Measurements from ENCODE around the gene XPNPEP2. TPM values are rescaled to one million over a fixed set of nuclear protein-coding genes. Genes with fewer than 3 reads are reported as not detected.

XPNPEP2 gene
- total RNA-seq, 1 donor from 2014 or later = 3.7 TPM

DNA sequence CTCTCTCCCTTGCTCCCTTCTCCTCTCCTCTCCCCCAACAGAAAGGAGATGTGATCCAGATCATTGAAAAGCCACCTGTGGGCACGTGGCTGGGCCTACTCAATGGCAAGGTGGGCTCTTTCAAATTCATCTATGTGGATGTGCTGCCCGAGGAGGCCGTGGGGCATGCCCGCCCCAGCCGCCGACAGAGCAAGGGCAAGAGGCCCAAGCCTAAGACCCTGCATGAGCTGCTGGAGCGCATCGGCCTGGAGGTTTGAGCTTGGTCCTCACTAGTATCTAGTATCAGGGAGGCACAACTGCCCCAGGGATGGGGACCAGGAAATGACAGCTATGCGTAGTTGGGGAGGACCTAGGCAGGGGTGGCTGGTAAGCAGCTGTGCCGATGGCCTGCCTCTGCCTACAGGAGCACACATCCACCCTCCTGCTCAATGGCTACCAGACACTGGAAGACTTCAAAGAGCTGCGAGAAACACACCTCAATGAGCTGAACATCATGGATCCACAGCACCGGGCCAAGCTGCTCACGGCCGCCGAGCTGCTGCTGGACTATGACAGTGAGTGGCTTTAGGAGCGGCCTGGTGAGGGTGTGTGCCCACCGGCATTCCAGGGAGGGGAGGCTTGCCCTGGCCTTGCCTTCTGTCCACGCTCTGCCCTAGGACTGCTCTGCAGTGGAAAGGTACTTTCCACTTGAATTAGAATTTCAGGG, 54.0 kb downstream of the XPNPEP2 start:
- Histone ChIP-seq H3K4me3 (ENCODE audit: low read length in 3 of 3) (no peak overlapping the region), H3K9ac (ENCODE audit: low read depth in 1 of 3, low read length in 3 of 3) (no peak overlapping the region), H3K4me1 (ENCODE audit: control insufficient read depth in 3 of 3, insufficient read depth in 3 of 3, low read length in 3 of 3) (no peaks in the 10 kb centered on the region), H3K27ac (ENCODE audit: low read depth, low read length) (no peak overlapping the region), H3K9me3 (ENCODE audit: control insufficient read depth in 3 of 3, low read length in 3 of 3) (no peaks in the 10 kb centered on the region), H3K27me3 (ENCODE audit: control insufficient read depth in 3 of 3, insufficient read depth in 3 of 3, low read length in 3 of 3) (peaks cover 0 to 4% (median 0%) of the 10 kb centered on the region in 3 donors), H3K36me3 (ENCODE audit: control insufficient read depth in 3 of 3, insufficient read depth in 3 of 3, low read length in 3 of 3) (no peaks in the 10 kb centered on the region)

DNA sequence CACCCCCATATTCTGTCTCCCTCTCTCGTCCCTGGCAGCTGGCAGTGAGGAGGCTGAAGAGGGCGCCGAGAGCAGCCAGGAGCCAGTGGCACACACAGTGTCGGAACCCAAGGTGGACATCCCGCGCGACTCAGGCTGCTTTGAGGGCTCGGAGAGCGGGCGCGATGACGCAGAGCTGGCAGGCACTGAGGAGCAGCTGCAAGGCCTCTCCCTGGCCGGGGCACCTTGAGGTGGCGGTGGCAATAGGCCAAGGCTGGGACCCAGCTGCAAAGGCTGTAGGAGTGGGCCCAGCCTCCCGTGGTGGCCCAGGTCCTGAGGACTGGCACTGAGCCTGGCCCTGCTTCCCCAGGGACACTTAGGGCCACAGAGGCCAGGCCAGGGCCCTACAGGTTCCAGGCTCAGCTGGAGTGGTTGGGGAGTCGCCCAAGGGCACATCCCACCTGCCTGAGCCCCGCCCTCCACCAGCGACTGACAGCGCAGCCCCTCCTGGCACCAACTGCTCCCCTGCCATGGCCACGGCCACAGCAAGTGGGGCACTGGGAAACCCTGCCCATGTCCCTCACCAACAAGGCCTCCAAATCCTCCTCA, 54.9 kb downstream of the XPNPEP2 start:
- no peaks in the 10 kb centered on the region for H3K36me3 ChIP-seq (ENCODE audit: control insufficient read depth in 3 of 3, insufficient read depth in 3 of 3, low read length in 3 of 3)
- H3K4me3 ChIP-seq (ENCODE audit: low read length in 3 of 3) = no peak overlapping the region
- H3K9ac ChIP-seq (ENCODE audit: low read depth in 1 of 3, low read length in 3 of 3) = no peak overlapping the region
- no peaks in the 10 kb centered on the region for H3K4me1 ChIP-seq (ENCODE audit: control insufficient read depth in 3 of 3, insufficient read depth in 3 of 3, low read length in 3 of 3)
- H3K27me3 ChIP-seq (ENCODE audit: control insufficient read depth in 3 of 3, insufficient read depth in 3 of 3, low read length in 3 of 3) = peaks cover 0 to 4% (median 0%) of the 10 kb centered on the region in 3 donors
- no peaks in the 10 kb centered on the region for H3K9me3 ChIP-seq (ENCODE audit: control insufficient read depth in 3 of 3, low read length in 3 of 3)
- no peak overlapping the region for H3K27ac ChIP-seq (ENCODE audit: low read depth, low read length)

DNA sequence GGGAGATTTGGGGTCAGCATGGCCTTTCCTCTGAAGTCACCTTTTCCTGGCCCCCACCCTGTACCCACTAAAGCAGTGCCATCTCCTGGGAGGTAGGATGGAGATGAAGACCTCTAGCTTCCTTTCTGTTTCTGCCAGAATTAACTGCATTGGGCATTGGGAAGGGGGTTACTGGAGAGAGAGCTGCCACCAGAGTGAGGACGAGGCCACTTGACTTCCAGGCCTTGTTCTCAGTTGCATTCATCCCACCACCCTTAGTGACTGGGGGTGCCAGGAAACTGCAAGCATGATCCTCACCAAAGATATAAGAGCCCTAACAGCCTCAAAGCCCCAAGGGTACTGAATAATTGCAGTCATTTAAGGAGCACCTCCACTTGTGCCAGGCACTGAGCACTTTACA, 56.8 kb downstream of the XPNPEP2 start:
- Histone ChIP-seq H3K27ac (ENCODE audit: low read depth, low read length) (no peak overlapping the region), H3K4me1 (ENCODE audit: control insufficient read depth in 3 of 3, insufficient read depth in 3 of 3, low read length in 3 of 3) (no peaks in the 10 kb centered on the region), H3K27me3 (ENCODE audit: control insufficient read depth in 3 of 3, insufficient read depth in 3 of 3, low read length in 3 of 3) (peaks cover 0 to 4% (median 0%) of the 10 kb centered on the region in 3 donors), H3K9ac (ENCODE audit: low read depth in 1 of 3, low read length in 3 of 3) (no peak overlapping the region), H3K4me3 (ENCODE audit: low read length in 3 of 3) (no peak overlapping the region), H3K9me3 (ENCODE audit: control insufficient read depth in 3 of 3, low read length in 3 of 3) (no peaks in the 10 kb centered on the region), H3K36me3 (ENCODE audit: control insufficient read depth in 3 of 3, insufficient read depth in 3 of 3, low read length in 3 of 3) (no peaks in the 10 kb centered on the region)

DNA sequence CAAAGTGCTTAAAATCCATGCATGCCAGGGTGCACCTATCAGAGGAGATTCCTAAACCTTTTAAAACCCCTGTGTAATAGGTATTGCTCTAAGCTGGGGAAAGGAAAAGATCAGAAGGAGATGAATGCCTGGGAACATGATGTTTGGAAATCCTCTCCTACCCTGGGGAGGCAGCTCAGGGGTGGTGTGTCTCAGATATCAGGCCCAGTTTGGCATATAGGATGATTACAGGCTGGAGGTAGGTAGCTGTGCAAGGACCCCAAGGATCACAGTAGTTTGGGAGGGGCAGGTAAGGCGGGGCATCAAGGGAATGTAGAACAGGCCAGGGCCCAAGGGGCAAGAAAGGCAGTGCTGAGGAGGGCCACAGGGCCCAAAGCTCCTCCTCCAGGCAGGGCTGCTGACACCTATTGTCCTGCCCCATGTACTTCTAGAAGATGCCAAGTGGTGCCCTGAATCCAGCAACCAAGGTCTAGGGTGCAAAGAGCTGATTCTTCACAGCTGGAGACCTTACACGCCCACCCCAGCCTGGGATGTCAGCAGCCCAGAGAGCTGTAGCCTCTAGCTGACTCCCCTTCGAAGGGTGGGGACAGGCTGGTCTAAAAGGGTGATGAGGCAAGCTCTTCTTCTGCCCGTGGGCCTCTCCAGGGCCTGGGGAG, 58.6 kb downstream of the XPNPEP2 start:
- H3K9ac ChIP-seq (ENCODE audit: low read depth in 1 of 3, low read length in 3 of 3) = no peak overlapping the region
- no peaks in the 10 kb centered on the region for H3K36me3 ChIP-seq (ENCODE audit: control insufficient read depth in 3 of 3, insufficient read depth in 3 of 3, low read length in 3 of 3)
- peaks cover 0 to 4% (median 0%) of the 10 kb centered on the region in 3 donors for H3K27me3 ChIP-seq (ENCODE audit: control insufficient read depth in 3 of 3, insufficient read depth in 3 of 3, low read length in 3 of 3)
- H3K9me3 ChIP-seq (ENCODE audit: control insufficient read depth in 3 of 3, low read length in 3 of 3) = no peaks in the 10 kb centered on the region
- H3K4me1 ChIP-seq (ENCODE audit: control insufficient read depth in 3 of 3, insufficient read depth in 3 of 3, low read length in 3 of 3) = no peaks in the 10 kb centered on the region
- H3K27ac ChIP-seq (ENCODE audit: low read depth, low read length) = no peak overlapping the region
- H3K4me3 ChIP-seq (ENCODE audit: low read length in 3 of 3) = no peak overlapping the region

DNA sequence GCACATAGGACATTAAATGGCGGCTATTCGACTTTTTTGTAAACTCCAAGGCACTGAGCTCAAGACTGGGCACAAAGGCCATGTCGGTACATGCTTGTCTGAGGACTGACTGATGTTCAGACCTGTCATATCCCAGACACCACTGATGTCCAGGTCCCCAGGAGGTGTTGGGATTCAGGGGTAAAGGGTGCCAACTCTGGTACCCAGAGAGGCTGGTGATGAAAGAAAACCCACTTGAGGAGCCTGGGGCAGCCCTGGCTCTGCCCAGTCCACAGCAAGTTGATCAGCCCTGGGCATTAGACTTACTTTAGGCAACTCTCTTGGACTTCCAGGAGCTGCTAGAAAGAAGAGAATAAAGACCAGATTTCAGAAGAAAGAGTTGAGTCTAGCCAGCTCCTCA, 59.7 kb downstream of the XPNPEP2 start:
- H3K27me3 ChIP-seq (ENCODE audit: control insufficient read depth in 3 of 3, insufficient read depth in 3 of 3, low read length in 3 of 3) = no peaks in the 10 kb centered on the region
- H3K9me3 ChIP-seq (ENCODE audit: control insufficient read depth in 3 of 3, low read length in 3 of 3) = no peaks in the 10 kb centered on the region

DNA sequence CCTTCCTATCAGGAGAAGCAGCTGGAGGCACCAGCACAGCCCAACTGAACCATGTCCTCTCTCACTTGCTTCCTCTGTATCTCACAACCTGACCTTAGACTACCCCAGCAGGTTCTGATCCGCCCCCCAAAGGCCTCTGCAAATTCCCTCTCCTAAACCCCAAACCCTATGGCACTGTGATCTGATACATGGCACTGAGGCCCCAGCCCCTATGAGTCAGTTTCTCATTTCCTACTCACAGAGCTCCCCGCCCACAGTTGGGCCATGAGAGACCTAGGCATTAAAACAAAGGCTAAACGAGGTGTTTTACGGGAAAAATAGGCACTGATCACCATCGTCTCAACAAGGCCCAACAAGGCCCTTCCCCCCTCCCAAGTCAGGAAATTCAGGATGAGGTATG, 60.1 kb downstream of the XPNPEP2 start:
- Histone ChIP-seq H3K9me3 (ENCODE audit: control insufficient read depth in 3 of 3, low read length in 3 of 3) (no peaks in the 10 kb centered on the region), H3K4me3 (ENCODE audit: low read length in 3 of 3) (no peak overlapping the region), H3K27me3 (ENCODE audit: control insufficient read depth in 3 of 3, insufficient read depth in 3 of 3, low read length in 3 of 3) (no peaks in the 10 kb centered on the region), H3K36me3 (ENCODE audit: control insufficient read depth in 3 of 3, insufficient read depth in 3 of 3, low read length in 3 of 3) (no peaks in the 10 kb centered on the region), H3K9ac (ENCODE audit: low read depth in 1 of 3, low read length in 3 of 3) (no peak overlapping the region), H3K4me1 (ENCODE audit: control insufficient read depth in 3 of 3, insufficient read depth in 3 of 3, low read length in 3 of 3) (no peaks in the 10 kb centered on the region), H3K27ac (ENCODE audit: low read depth, low read length) (no peak overlapping the region)

More for the DNA sequence above, 59.7 kb downstream of the XPNPEP2 start:
- H3K9ac ChIP-seq (ENCODE audit: low read depth in 1 of 3, low read length in 3 of 3) = no peak overlapping the region
- no peaks in the 10 kb centered on the region for H3K36me3 ChIP-seq (ENCODE audit: control insufficient read depth in 3 of 3, insufficient read depth in 3 of 3, low read length in 3 of 3)
- H3K27ac ChIP-seq (ENCODE audit: low read depth, low read length) = no peak overlapping the region
- H3K4me1 ChIP-seq (ENCODE audit: control insufficient read depth in 3 of 3, insufficient read depth in 3 of 3, low read length in 3 of 3) = no peaks in the 10 kb centered on the region
- H3K4me3 ChIP-seq (ENCODE audit: low read length in 3 of 3) = no peak overlapping the region

DNA sequence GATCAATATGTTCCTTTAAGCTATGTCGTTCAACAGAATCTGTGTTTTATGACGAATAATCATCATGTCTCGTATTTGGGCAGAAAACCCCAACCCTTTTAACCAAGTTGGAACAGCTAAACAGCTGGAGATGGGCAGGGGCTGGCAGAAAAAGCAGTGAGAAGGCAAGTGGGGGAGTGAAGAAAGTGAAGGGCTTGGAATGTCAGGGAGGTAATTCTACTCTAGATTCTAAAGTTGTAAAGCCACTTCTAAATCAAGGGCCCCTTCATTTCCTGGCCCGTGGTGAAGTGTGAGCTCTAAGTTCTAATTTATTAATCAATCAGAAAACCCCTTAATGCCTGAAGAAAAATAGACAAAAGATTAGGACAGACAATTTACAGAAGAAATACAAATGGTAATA, 61.4 kb downstream of the XPNPEP2 start:
- Histone ChIP-seq H3K36me3 (ENCODE audit: control insufficient read depth in 3 of 3, insufficient read depth in 3 of 3, low read length in 3 of 3) (no peaks in the 10 kb centered on the region), H3K4me3 (ENCODE audit: low read length in 3 of 3) (no peak overlapping the region), H3K27ac (ENCODE audit: low read depth, low read length) (no peak overlapping the region), H3K9ac (ENCODE audit: low read depth in 1 of 3, low read length in 3 of 3) (no peak overlapping the region), H3K9me3 (ENCODE audit: control insufficient read depth in 3 of 3, low read length in 3 of 3) (no peaks in the 10 kb centered on the region), H3K27me3 (ENCODE audit: control insufficient read depth in 3 of 3, insufficient read depth in 3 of 3, low read length in 3 of 3) (no peaks in the 10 kb centered on the region), H3K4me1 (ENCODE audit: control insufficient read depth in 3 of 3, insufficient read depth in 3 of 3, low read length in 3 of 3) (no peaks in the 10 kb centered on the region)

DNA sequence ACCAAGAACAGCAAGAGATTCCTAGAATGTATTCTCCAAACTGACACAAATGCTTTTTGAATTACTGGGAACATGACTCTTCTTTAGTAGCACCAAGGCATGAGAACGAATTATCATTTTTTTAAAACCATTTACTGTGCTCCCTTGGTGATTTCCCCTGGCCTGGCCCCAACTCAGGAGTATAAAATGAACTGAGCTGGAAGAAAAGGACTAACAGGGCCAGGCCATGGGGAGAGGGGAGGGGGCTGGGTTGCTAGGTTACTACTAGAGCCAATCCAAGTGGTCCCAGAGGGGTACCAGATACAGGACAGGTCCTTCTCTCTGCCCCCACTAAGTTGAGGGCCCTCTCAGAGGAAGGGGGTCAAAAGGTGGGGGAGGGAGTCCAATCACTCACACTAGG, 64.1 kb downstream of the XPNPEP2 start:
- no peak overlapping the region for H3K9ac ChIP-seq (ENCODE audit: low read depth in 1 of 3, low read length in 3 of 3)
- H3K4me1 ChIP-seq (ENCODE audit: control insufficient read depth in 3 of 3, insufficient read depth in 3 of 3, low read length in 3 of 3) = no peaks in the 10 kb centered on the region
- no peak overlapping the region for H3K27ac ChIP-seq (ENCODE audit: low read depth, low read length)
- H3K36me3 ChIP-seq (ENCODE audit: control insufficient read depth in 3 of 3, insufficient read depth in 3 of 3, low read length in 3 of 3) = peaks cover 0 to 5% (median 0%) of the 10 kb centered on the region in 3 donors
- no peak overlapping the region for H3K4me3 ChIP-seq (ENCODE audit: low read length in 3 of 3)
- H3K9me3 ChIP-seq (ENCODE audit: control insufficient read depth in 3 of 3, low read length in 3 of 3) = no peaks in the 10 kb centered on the region
- H3K27me3 ChIP-seq (ENCODE audit: control insufficient read depth in 3 of 3, insufficient read depth in 3 of 3, low read length in 3 of 3) = no peaks in the 10 kb centered on the region

DNA sequence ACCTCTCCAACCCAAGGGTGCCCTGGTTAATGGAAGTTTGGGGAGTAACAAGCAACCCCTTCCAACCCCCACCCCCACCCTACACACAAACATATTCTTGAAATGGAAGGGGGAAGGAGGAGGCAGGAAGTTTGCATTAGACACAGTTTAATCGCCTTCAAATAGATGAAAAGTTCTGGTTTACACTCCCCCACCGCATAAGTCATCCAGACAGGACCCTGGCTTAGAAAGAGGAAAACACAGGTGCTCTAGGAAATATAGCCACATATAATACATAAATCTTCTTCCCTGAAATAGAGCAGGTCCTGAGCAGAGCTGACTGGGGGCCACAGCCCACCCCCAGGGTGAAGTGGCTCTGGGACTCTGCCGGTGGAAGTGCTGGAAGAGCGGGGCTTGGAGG, 66.0 kb downstream of the XPNPEP2 start:
- Histone ChIP-seq H3K9me3 (ENCODE audit: control insufficient read depth in 3 of 3, low read length in 3 of 3) (no peaks in the 10 kb centered on the region), H3K27me3 (ENCODE audit: control insufficient read depth in 3 of 3, insufficient read depth in 3 of 3, low read length in 3 of 3) (no peaks in the 10 kb centered on the region), H3K4me1 (ENCODE audit: control insufficient read depth in 3 of 3, insufficient read depth in 3 of 3, low read length in 3 of 3) (no peaks in the 10 kb centered on the region), H3K36me3 (ENCODE audit: control insufficient read depth in 3 of 3, insufficient read depth in 3 of 3, low read length in 3 of 3) (peaks cover 0 to 5% (median 0%) of the 10 kb centered on the region in 3 donors), H3K4me3 (ENCODE audit: low read length in 3 of 3) (no peak overlapping the region), H3K27ac (ENCODE audit: low read depth, low read length) (no peak overlapping the region), H3K9ac (ENCODE audit: low read depth in 1 of 3, low read length in 3 of 3) (no peak overlapping the region)

DNA sequence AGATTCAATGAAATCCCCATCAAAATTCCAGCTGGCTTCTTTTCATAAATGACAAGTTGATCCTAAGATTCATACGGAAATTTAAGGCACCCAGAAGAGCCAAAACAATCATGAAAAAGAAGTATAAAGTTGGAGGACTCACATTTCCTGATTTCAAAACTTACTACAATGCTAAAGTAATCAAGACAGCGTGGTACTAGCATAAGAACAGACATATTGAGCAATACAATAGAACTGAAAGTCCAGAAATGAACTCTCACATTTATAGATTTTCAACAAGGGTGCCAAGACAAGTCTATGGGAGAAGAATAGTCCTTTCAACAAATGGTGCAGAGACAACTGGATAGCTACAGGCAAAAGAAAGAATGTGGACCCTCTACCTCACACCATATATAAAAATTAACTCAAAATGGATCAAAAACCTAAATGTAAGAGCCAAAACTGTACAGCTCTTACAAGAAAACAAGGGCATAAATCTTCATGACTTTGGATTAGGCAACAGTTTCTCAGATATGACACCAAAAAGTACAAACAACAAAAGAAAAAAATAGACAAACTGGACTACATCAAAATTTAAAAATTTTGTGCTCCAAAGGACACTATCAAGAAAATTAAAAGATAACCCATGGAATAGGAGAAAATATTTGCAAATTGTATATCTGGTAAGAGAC, 69.5 kb downstream of the XPNPEP2 start:
- no peaks in the 10 kb centered on the region for H3K27me3 ChIP-seq (ENCODE audit: control insufficient read depth in 3 of 3, insufficient read depth in 3 of 3, low read length in 3 of 3)
- H3K27ac ChIP-seq (ENCODE audit: low read depth, low read length) = no peak overlapping the region
- H3K4me1 ChIP-seq (ENCODE audit: control insufficient read depth in 3 of 3, insufficient read depth in 3 of 3, low read length in 3 of 3) = no peaks in the 10 kb centered on the region
- no peaks in the 10 kb centered on the region for H3K9me3 ChIP-seq (ENCODE audit: control insufficient read depth in 3 of 3, low read length in 3 of 3)
- H3K9ac ChIP-seq (ENCODE audit: low read depth in 1 of 3, low read length in 3 of 3) = no peak overlapping the region
- H3K4me3 ChIP-seq (ENCODE audit: low read length in 3 of 3) = no peak overlapping the region
- peaks cover 3 to 13% (median 5%) of the 10 kb centered on the region in 3 donors for H3K36me3 ChIP-seq (ENCODE audit: control insufficient read depth in 3 of 3, insufficient read depth in 3 of 3, low read length in 3 of 3)
